G401 (cell line): ENCODE data around the gene PKLR. TPM values are rescaled to one million over a fixed set of nuclear protein-coding genes. Genes with fewer than 3 reads are reported as not detected.
A peak's percentile ranks its signal among the peaks of the same experiment; 100 is the strongest.

ENCODE experiments used
- DNase-seq: peaks from one replicate; pipeline ENCODE4 v3.0.0-alpha.2; 2015; ENCODE audit warnings: low spot score
- in situ Hi-C: cut with HindIII; loops from 2 replicates; pipeline ENCODE4 v1.10.0; 2016; ENCODE audit warnings: low sequenced_read_pairs, mixed read lengths
- total RNA-seq: library from RNA; depleted of rRNA; stranded (reverse); fragments of >200 nt; shearing (Covaris generic); gene quantifications from 2 replicates; pipeline ENCODE4 v1.2.3, GENCODE V29; 2014

PKLR gene
- total RNA-seq, 1 experiment from 2014 or later, result not detected

GRCh38 chr1:155320252-155320651 lies 19.0 kb upstream of the PKLR start:
- no peak for DNase-seq
- in situ Hi-C loops, result no loop called here

- in situ Hi-C loops, result no loop called here
- no peak for DNase-seq
Measured at GRCh38 chr1:155319536-155319935, 18.3 kb upstream of the PKLR start.

DNA sequence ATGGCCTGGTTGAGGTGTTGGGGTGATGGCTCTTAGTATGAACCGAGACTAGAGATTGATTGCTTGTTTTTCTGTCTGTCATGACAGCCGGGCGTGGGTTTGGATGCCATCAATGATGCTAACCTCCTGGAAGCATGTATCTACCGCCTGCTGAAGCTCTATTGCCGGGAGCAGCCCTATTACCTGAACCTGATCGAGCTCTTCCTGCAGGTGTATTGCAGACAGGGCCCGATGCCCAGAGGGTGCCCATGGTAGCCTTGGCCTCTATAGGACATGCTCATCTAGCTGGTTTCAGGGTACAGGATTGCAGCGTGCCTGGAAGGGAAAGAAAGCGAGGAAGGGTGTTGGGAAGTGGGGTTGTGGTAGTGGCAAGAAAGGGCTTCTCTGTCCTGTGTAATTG lies 16.8 kb upstream of the PKLR start:
- DNase-seq, result no peak
- in situ Hi-C loops, result no loop called here

DNA sequence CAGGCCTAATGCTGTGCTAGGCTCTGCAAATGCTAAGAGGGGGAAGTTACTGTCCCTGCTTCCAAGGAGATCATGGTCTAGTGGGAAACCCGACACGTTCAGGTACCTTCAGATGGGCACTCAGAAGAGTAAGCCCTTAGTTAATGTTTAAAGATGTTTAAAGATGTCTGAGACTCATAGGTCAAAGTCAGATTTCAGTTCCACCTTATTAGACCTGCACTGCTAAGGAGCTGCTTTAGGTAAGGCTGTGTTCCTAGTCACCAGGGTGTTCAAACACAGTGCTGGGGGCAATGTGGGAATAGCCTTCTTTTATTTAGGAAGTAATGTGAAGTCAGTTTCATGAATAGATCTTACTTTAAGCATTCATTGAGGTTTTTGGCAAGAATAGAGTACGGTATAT lies 15.7 kb upstream of the PKLR start:
- in situ Hi-C loops, result no loop called here
- DNase-seq, result no peak

- no peak for DNase-seq
- in situ Hi-C loops, result no loop called here
Measured at GRCh38 chr1:155313261-155313660, 12.0 kb upstream of the PKLR start.

DNA sequence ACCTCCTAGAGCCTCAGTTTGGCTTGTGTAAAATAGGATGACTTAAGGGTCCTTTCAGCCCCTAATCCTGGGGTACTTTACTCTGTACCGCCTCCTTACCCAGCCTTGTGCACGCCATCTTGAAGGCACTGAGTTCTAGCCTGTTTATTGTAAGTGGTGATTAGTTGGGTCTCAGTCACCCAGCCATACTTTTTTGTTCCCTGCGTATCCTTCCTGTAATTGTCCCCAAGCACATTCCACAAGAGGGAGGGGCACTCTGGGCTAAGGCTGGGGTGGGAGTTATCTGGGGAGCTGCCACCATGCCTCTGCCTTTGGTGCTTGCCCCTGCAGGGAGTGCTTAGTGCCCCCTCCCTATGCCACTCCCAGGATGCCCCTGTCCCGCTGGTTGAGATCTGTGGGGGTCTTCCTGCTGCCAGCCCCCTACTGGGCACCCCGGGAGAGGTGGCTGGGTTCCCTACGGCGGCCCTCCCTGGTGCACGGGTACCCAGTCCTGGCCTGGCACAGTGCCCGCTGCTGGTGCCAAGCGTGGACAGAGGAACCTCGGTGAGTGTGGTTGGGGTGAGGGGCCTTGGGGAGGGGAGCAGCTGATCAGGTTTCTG lies 8.3 kb upstream of the PKLR start:
- in situ Hi-C loops, result no loop called here
- no peak for DNase-seq

GRCh38 chr1:155308493-155309422 lies 7.5 kb upstream of the PKLR start, which contains the start of gene FDPS:
FDPS (plus strand) TSS chr1:155308866; CDS start chr1:155309790, 924 bp downstream.
- in situ Hi-C loops, result no loop called here
- peak; percentile 100 for DNase-seq

- in situ Hi-C loops, result no loop called here
- peak; percentile 39 for DNase-seq
Measured at GRCh38 chr1:155307247-155307740, 6.1 kb upstream of the PKLR start.

DNA sequence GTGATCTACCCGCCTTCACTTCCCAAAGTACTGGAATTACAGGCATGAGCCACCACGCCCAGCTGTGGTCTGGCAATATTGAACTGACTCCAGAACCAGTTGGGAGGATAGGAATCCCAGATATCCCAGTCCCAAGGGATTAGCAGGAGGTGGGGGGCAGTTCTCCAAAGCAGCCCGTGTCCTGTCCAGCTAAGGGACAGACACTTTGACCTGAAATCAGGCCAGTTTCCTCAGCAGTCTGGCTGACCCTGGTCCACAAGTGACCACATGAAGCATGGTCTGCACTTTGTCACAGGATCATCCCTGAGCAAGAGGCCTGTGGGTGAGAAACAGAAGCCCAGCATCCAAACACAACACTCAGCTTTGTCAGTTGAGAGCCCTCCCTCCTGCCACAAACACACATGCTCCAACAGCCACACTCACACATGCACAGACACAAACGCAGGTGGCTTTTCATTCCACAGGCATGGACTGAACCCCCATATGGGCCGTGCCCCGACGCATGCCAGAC lies 4.7 kb upstream of the PKLR start:
- in situ Hi-C loops, result no loop called here
- DNase-seq, result no peak

DNA sequence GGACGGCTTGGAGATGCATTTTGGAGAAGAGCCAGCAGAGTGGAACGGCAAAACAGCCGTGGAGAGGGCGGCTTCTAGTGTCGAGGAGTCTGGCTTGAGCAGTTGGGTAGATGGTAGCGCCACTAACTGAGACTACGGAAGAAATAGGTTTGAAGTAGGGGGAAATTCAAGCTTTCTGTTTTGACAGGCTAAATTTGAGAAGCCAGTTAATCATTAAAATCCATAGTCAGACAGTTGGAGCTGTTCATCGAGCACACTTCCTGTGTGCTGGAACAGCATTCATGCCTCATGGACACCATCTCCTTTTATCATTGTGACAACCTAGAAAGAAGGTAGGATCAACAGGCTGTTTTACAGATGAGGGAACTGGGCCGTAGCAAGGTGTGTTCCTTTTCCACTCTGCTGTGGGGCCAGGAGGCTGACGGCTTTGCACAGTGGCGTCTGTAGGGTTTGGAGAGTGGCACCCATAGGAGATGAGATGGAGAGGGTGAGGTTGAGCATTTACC lies 3.4 kb upstream of the PKLR start:
- in situ Hi-C loops, result no loop called here
- no peak for DNase-seq

GRCh38 chr1:155300553-155301329 lies 497 bp downstream of the PKLR start:
- in situ Hi-C loops, result no loop called here
- DNase-seq, result no peak

DNA sequence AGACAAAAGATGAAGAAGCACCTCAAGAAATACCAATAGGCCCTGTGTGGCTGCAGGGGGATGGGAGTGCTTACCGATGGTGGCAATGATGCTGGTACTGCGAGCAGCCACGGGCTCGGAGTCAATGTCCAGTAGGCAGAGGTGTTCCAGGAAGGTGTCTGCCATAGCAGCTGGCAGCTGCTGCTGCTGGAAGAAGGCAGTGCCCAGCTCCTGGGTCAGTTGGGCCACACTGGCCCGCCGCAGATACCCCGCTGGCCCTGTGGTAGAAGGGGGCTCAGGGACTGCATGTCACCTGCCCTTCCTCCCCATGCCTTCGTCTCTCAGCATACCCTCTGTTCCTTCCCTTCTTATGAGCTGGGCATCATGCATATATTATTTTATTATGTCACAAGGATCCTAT lies 1.2 kb downstream of the PKLR start:
- in situ Hi-C loops, result no loop called here
- DNase-seq, result no peak

DNA sequence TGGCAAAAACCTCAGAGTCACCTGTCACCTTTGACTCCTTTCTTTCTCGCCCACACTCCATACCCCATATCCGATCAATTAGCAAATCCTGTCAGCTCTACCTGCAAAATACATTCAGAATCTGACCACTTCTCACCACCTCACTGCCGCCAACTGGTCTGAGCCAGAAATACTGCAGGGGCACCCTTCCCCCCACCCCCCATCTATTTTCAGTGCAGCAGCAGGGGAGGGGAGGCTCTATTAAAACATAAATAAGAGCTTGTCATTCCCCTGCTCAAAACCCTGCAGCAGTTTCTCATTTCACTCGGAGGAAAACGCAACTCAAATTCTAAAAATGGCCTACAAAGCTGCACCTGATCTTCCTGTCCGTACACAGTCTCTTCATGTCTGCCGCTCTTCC lies 3.9 kb downstream of the PKLR start:
- in situ Hi-C loops, result no loop called here
- no peak for DNase-seq

- in situ Hi-C loops, result no loop called here
- no peak for DNase-seq
Measured at GRCh38 chr1:155296661-155297060, 4.6 kb downstream of the PKLR start.

DNA sequence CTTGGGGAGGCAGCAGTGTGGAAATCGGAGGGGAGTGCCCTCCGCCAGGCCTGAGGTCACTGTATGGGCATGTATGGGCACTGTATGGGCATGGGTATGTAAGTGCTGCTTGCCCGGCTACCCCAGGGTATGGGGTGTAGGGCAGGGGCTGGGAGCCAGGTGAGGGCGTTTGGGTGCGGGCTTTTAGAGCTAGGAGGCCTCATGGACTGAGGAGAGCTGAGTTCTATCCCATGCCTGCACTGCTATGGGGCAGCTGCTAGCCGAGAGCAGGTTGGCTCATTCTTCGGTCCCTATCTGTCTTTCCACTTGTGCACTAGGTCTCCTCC lies 5.3 kb downstream of the PKLR start:
- in situ Hi-C loops, result no loop called here
- DNase-seq, result no peak

- no peak for DNase-seq
- in situ Hi-C loops, result no loop called here
Measured at GRCh38 chr1:155295183-155295941, 5.9 kb downstream of the PKLR start.

DNA sequence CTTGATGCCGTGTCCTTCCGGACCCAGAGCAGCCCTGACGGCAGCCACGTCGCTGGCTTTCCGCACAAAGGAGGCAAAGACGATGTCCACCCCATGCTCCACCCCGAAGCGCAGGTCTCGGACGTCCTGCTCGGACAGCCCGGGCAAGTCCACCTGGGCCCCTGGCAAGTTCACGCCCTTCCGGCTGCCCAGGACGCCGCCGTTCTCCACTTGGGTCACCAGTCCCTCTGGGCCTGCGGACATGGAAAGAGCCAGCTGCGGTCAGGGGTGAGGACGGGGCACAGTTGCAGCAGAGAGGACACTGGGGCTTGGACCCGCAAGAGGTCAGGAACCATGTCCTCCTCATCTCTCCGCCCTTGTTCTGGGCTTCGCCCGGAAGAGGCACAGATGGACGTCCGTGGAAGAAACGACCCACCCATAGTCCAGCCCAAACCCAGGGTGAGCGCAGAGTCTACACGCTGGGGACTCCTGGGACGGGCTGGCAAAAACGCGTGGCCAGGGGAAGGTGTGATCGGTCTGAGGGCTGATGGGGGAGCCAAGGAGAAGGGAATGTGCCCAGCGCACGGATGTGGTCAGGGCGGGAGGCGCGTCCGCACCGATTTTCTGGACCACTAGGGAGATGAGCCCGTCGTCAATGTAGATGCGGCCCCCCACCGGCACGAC lies 6.6 kb downstream of the PKLR start:
- in situ Hi-C loops, result no loop called here
- DNase-seq, result peak; percentile 17

DNA sequence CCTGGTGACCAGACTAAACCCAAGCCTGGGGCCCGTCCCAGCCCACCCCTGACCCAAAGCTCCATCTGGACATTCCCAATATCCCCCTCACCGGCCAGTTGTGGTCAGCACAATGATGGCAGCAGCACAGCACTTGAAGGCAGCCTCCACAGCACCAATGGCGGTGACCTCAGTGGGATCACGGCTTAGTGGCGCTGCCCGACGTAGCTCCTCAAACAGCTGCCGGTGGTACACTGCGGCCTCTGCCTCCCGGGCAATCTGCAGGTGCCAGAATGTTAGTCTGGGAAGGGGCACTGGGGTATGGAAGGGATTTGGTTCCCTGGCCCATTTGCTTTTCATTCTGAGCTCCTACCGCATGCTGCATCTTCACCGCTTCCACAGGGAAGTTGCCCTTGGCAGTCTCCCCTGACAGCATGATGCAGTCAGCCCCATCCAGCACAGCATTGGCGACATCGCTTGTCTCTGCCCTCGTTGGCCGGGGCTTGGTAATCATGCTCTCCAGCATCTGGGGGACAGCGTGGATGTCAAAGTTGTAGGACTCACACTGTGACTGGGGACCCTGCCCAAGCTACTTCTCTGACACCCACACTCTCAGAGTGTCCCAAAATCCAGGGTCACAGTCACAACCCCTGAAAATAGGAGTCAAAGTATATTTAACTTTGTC lies 8.0 kb downstream of the PKLR start:
- in situ Hi-C loops, result no loop called here
- DNase-seq, result no peak
